ENCODE measurements around the gene TNFSF9.
"Not testable (repeated sequence)": the region's sequence is repeated elsewhere in the genome, so short reads cannot be mapped to it uniquely, and the experiment has no call there.

Gene TNFSF9

DNA sequence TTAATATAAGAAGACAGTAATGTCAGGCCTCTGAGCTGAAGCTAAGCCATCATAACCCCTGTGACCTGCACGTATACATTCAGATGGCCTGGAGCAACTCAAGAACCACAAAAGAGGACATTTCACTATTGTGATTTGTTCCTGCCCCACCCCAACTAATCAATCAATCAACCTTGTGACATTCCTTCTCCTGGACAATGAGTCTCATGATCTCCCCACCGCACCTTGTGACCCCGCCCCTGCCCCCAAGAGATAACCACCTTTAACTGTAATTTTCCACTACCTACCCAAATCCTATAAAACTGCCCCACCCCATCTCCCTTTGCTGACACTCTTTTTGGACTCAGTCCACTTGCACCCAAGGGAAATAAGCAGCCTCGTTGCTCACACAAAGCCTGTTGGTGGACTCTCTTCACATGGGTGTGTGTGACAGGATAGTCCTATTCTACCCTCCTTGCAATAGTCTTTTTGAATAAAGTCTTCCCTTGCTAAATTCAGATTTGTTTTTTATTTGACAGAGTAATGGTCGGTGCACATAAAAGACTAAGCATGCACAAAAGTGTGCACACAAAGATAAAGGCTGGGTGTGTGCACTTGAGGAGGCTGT, 46.1 kb downstream of the TNFSF9 start:
- DNase-seq, result no peak

DNA sequence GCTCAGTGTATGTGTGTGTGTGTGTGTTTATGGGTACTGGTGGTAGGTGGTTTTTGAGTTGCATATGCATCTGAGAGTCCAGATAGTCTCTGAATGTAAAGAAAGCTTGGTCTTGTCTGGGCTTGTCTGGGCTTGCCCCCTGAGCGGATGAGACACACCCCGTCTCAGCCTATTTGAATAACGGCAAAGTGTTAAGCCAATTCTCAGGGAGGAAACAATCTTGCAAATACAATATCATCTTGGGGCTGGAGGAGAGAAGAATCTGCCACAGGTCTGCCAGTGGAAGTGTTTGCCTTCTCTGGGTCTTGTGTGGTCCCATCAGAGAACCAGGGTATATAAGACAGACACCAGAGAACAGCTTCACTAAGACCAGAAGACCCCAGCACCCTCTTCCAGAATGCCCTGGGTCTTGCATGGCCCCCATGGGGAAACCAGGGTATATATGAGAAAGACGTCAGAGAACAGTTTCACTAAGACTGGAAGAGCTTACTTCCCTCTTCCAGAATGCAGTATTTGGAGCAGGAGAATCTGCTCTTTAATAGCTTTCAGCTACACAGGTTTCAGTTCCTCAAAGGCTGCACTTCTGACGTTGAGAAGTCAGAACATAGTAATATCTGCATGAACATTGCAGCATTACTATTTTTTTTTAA, 46.8 kb downstream of the TNFSF9 start:
- DNase-seq, result no peak

DNA sequence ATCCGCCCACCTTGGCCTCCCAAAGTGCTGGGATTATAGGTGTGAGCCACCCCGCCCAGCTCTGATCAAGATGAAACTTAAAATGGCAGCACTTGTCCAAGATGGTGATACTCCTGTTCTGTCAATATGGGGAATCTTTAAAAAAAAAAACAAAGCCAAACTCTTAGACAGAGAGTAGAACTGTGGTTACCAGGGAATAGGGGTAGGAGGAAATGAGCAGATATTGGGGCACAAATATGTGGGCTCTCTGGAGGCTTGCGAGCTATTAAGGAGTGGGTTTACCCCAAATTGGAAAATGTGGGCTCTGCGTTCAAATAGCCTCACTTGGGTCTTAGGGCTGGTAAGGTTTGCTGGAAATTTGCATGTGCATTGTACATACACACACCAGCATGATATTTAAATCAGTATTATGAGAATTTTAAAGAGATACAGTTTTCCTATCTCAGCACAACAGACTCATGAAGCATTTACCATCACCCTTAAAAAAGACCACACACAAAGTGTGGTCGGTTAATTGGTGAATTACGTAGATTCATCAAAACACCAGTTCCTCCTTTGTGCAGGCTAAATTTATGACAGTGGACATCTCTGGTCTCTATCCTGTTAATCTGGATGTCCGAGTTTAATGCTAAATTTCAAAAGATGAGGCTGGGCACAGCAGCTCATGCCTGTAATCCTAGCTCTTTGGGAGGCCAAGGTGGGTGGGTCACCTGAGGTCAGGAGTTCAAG, 48.8 kb downstream of the TNFSF9 start:
- no peak for DNase-seq

DNA sequence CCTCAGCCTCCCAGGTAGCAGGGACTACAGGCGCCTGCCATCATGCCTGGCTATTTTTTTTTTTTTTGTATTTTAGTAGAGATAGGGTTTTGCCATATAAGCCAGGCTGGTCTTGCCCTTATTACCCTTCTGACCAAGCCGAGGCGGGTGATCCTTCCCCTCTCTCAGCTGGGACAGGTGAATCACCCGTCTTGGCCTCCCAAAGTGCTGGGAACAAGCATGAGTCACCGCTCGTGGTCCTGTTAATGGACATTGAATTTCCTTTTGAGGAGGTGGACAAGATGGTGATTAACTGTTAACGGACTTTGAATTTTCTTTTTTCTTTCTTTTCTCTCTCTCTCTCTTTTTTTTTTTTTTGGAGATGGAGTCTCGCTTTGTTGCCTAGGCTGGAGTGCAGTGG, 49.5 kb downstream of the TNFSF9 start:
- DNase-seq, result no peak

DNA sequence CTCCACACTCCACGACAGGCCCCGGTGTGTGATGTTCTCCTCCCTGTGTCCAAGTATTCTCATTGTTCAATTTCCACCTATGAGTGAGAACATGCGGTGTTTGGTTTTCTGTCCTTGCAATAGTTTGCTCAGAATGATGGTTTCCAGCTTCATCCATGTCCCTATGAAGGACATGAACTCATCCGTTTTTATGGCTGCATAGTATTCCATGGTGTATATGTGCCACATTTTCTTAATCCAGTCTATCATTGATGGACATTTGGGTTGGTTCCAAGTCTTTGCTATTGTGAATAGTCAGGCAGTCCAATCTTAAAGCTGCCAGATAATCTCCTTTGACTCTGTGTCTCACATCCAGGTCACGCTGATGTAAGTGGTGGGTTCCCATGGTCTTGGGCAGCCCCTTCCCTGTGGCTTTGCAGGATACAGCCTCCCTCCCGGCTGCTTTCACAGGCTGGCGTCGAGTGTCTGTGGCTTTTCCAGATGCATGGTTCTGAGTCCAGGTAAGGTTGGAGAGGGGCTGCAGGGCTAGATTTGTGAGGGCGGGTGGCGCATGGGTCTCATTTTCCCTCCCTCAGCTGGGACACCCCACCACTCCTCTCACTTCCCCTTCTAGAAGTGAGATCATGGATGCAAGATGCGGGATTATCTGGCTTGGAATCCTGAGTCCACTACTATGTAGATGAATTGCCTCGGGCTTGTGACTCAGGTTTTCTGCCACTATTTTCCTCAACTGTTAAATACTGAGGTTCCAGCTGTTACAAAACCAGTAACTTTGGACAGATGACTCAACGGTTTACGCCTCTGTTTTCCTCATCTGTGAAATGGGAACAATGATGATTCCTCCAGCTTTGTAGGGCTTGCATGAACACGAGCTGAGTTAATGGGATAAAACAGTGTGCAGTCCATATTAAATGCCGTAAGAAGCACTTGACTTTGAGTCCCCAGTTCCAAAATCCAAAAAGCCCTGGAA, 52.0 kb downstream of the TNFSF9 start:
- DNase-seq, result not testable (repeated sequence)
